Nucleus accumbens (tissue), 56 donors: ENCODE measurements around the gene PHF5A.
"Not testable (repeated sequence)": the region's sequence is repeated elsewhere in the genome, so short reads cannot be mapped to it uniquely, and the experiment has no call there.

Experiments
- DNase-seq, 56 donors: peaks; one replicate each; lab custom pipeline; 2025; lab: John Stamatoyannopoulos, UW

Gene PHF5A

GRCh38 chr22:41458161-41458728 is 10.2 kb downstream of the PHF5A start:
- no peak for DNase-seq

- DNase-seq = peak; percentile 75 to 100 (median 98)
These were observed 20.2 kb downstream of the PHF5A start for GRCh38 chr22:41448189-41448808.

- DNase-seq = peak in 54 of 56 donors; percentile 29 to 88 (median 72)
These were observed 20.9 kb downstream of the PHF5A start for GRCh38 chr22:41447435-41448188.

GRCh38 chr22:41446639-41447434 is 21.7 kb downstream of the PHF5A start, which contains the start of gene TOB2:
Gene TOB2 (minus strand): TSS chr22:41446801. CDS start chr22:41437345, 9,456 bp downstream.
- peak; percentile 71 to 98 (median 94) for DNase-seq

GRCh38 chr22:41446057-41446501 is 22.4 kb downstream of the PHF5A start:
- peak in 16 of 56 donors; percentile 20 to 64 (median 38) for DNase-seq

- DNase-seq = peak in 21 of 56 donors; percentile 17 to 61 (median 48)
These were observed 23.1 kb downstream of the PHF5A start for GRCh38 chr22:41445129-41446056.

GRCh38 chr22:41444360-41445128 is 23.9 kb downstream of the PHF5A start:
- peak; percentile 45 to 91 (median 77) for DNase-seq

GRCh38 chr22:41442240-41442792 is 26.2 kb downstream of the PHF5A start:
- DNase-seq = no peak

GRCh38 chr22:41440511-41440910 is 28.0 kb downstream of the PHF5A start:
- not testable (repeated sequence) for DNase-seq

GRCh38 chr22:41437198-41437597 is 31.3 kb downstream of the PHF5A start:
- no peak for DNase-seq

- peak in 3 of 56 donors; percentile 14 to 15 (median 14) for DNase-seq
These were observed 32.0 kb downstream of the PHF5A start for GRCh38 chr22:41436322-41437113.

GRCh38 chr22:41435560-41435959 is 32.9 kb downstream of the PHF5A start:
- no peak for DNase-seq

- peak in 1 of 56 donors; percentile 21 for DNase-seq
These were observed 34.0 kb downstream of the PHF5A start for GRCh38 chr22:41434361-41435003.

GRCh38 chr22:41433480-41433879 is 35.0 kb downstream of the PHF5A start:
- not testable (repeated sequence) for DNase-seq

- no peak for DNase-seq
These were observed 36.8 kb downstream of the PHF5A start for GRCh38 chr22:41431656-41432055.

GRCh38 chr22:41429951-41430332 is 38.5 kb downstream of the PHF5A start:
- no peak for DNase-seq
